ENCODE results near the gene PPAN.

PPAN gene

GRCh38 chr19:10142701-10143375 is 36.7 kb downstream of the PPAN start:
- DNase-seq, result peak; percentile 50

GRCh38 chr19:10143681-10144080 is 37.5 kb downstream of the PPAN start:
- DNase-seq, result no peak

- no peak for DNase-seq
Measured at GRCh38 chr19:10144361-10144760, 38.2 kb downstream of the PPAN start.

GRCh38 chr19:10145031-10145430 is 38.9 kb downstream of the PPAN start:
- no peak for DNase-seq

- DNase-seq, result no peak
Measured at GRCh38 chr19:10146142-10146541, 40.0 kb downstream of the PPAN start.

DNA sequence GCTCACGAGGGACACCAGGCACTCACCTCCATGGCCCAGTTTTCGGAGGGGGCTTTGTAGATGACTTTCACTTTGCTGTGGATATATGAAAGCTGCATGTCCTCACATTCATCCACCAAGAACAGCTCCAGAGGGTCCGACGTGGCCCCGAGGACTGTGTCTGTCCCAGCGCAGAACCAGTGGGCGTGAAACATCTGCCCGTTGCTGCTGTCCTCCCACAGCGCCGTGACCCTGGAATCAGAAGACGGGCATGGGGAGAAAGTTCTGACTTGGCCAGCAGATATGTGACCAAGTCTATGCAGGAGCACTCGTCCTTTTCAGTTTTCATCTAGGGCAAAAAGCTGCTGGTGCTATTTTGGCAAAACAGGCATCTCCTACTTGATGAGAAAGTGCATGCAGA is 43.3 kb downstream of the PPAN start:
- no peak for DNase-seq

DNA sequence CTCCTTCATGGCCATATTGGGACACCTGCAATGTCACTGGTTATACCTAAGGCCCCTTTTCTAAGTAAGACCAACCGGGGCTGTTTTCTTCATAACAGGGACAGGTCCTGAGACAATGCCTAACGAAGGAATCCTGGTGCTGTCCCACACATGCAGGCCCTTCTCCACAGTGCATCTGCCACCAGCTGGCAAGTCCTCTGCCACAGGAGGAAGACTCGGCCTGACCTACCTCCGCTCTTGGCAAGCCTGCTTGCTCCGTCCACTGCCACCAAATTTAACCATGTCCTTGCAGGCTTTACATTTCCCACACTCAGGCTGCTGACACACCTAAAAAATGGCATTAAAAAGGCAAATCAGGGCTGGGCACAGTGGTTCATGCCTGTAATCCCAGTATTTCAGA is 45.4 kb downstream of the PPAN start:
- no peak for DNase-seq

GRCh38 chr19:10152100-10152499 is 45.9 kb downstream of the PPAN start:
- no peak for DNase-seq

DNA sequence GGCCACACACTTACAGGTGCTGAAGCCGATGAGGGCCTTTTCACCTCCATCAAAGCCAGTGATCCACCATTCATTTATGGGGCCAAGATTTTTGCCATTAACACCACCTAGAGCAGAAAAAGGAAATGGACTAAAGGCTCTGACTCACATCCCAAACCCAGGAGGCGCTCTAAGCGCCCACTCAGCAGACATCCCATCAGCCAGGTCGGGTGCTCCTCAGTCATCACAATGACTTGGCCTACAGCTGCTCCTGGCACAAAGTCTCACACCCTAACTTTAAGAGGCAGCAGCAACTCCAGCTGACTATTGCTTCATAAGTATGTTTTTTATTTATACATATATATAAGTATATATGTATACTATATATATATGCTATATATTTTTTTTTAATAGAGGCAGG is 49.7 kb downstream of the PPAN start:
- DNase-seq, result no peak

GRCh38 chr19:10158071-10158470 is 51.9 kb downstream of the PPAN start:
- no peak for DNase-seq

DNA sequence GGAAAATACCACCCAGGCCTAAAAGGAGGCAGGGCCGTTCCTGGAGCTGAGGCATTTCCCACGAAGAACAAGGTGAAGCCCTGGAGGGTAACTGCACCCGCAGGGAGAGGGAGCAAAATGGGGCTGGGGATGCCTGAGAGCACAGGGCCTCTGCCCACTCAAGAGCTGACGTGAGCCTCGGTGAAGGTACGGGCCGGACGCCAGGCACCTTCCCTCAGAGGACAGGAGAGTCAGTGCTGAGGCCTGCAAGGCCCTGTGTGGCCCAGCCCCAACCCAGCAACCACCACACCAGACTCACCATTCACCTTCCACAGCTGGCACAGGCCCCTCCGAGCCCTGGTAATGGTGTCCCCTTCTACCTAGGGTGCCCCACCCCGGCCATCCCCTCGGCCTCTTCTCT is 52.3 kb downstream of the PPAN start:
- DNase-seq, result no peak

GRCh38 chr19:10159610-10160009 is 53.4 kb downstream of the PPAN start:
- DNase-seq, result no peak
